OCI-LY1 (cell line): ENCODE data around the gene RIBC1.

ENCODE experiments used
- EZH2 ChIP-seq: fragments of 200-600 bp; sonication (generic), shearing (Covaris generic); IDR thresholded peaks from 2 replicates; pipeline ENCODE4 v1.8.0; 2017; ENCODE audit warnings: borderline replicate concordance, mixed run types, mild to moderate bottlenecking, antibody characterized with exemption, low read length, moderate library complexity, mixed read lengths
- TF ChIP-seq, protein P1 (sequence below): fragments of 200-600 bp; sonication (generic), shearing (Covaris generic); IDR thresholded peaks from 2 replicates; pipeline ENCODE4 v1.5.1; 2017; ENCODE audit warnings: mild to moderate bottlenecking, antibody characterized with exemption, low read length, moderate library complexity, mixed read lengths

DNA sequence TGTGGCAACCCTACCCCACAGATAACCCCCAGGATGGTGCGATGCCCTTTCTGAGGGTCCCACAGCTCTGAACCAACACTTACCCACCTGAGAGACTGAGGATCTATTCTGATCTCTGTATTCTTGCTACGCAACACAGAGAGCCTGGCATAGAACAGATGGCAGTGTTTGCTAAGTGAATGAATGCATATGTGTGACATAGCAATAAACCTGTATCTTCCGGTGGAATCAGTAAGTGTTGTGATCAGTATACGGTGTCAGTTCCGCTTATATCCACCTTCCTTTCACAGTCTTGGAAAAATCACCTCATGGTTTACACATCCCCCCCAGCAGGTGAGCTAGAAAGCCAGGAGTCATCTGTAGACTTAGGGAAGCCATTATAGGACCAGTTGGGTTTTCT lies 17.4 kb downstream of the RIBC1 start:
- TF ChIP-seq, protein P1, sequence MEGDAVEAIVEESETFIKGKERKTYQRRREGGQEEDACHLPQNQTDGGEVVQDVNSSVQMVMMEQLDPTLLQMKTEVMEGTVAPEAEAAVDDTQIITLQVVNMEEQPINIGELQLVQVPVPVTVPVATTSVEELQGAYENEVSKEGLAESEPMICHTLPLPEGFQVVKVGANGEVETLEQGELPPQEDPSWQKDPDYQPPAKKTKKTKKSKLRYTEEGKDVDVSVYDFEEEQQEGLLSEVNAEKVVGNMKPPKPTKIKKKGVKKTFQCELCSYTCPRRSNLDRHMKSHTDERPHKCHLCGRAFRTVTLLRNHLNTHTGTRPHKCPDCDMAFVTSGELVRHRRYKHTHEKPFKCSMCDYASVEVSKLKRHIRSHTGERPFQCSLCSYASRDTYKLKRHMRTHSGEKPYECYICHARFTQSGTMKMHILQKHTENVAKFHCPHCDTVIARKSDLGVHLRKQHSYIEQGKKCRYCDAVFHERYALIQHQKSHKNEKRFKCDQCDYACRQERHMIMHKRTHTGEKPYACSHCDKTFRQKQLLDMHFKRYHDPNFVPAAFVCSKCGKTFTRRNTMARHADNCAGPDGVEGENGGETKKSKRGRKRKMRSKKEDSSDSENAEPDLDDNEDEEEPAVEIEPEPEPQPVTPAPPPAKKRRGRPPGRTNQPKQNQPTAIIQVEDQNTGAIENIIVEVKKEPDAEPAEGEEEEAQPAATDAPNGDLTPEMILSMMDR, result no peak
- TF ChIP-seq EZH2, result no peak
